ENCODE data around the gene SELENBP1.
"Not testable (repeated sequence)": the region's sequence is repeated elsewhere in the genome, so short reads cannot be mapped to it uniquely, and the experiment has no call there.

Gene SELENBP1

DNA sequence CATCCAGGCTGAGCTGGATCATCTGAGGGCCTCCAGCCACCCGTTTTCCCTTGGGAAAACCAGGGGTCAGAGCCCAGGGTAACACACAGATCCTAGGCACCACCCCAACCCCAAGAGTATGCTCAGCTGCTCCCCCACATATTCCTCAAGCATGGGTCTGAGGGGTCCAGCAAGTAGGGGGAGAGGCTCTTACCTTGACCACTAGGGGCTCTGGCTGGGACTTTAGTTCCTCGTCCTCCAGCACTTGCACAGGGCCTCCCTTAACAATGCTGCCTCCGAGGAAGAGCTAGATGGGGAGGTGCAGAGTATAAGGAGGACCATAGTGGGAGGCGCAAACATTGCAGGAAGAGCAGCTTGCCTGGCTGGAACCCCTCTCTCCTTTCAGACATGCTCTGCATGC is 7.5 kb downstream of the SELENBP1 start:
- Histone ChIP-seq H3K36me3 (ENCODE audit: control insufficient read depth in 1 of 2, insufficient read depth in 2 of 2, low read length in 2 of 2) (peaks cover 34 to 58% of the 10 kb centered on the region in 2 donors), H3K4me3 (ENCODE audit: low read depth in 1 of 2, low read length in 2 of 2) (no peak overlapping the region)

DNA sequence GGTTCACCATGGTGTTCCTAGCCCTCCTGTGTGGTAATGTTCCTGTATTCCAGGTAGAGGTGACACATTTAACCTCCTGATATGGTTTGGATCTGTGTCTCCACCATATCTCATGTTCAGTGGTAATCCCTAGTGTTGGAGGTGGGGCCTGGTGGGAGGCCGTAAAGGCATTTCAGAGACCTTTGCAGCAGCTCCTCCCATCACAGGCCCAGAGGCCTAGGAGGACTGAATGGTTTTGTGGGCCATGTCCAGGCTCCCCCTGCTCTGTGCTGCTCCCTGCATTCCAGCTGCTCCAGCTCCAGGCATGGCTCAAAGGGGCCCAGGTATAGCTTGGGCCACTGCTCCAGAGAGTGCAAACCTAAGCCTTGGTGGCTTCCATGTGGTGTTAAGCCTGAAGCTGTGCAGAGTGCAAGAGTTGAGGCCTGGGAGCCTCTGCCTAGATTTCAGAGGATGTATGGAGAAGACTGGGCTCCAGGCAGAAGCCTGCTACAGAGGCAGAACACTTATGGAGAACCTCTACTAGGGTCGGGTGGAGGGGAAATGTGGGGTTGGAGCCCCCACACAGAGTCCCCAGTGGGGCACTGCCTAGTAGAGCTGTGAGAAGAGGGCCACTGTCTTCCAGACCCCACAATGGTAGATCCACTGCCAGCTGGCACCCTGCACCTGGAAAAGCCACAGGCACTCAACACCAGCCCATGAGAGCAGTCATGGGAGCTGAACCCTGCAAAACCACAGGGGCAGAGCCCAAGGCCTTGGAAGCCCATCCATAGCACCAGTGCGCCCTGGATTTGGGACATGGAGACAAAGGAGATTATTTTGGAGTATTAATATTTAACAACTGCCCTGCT is 10.0 kb downstream of the SELENBP1 start:
- Histone ChIP-seq H3K4me1 (ENCODE audit: control insufficient read depth in 1 of 2, insufficient read depth in 2 of 2, low read length in 2 of 2) (no peaks in the 10 kb centered on the region), H3K27ac (ENCODE audit: low read depth, low read length) (no peak overlapping the region), H3K36me3 (ENCODE audit: control insufficient read depth in 1 of 2, insufficient read depth in 2 of 2, low read length in 2 of 2) (peaks cover 27 to 41% of the 10 kb centered on the region in 2 donors), H3K9me3 (ENCODE audit: control insufficient read depth in 1 of 2, low read length in 2 of 2) (peaks cover 8 to 10% of the 10 kb centered on the region in 2 donors), H3K9ac (ENCODE audit: low read depth in 1 of 2, low read length in 2 of 2) (no peak overlapping the region), H3K4me3 (ENCODE audit: low read depth in 1 of 2, low read length in 2 of 2) (no peak overlapping the region), H3K27me3 (ENCODE audit: control insufficient read depth in 1 of 2, insufficient read depth in 2 of 2, low read length in 2 of 2) (no peaks in the 10 kb centered on the region)

More for the DNA sequence above, 7.5 kb downstream of the SELENBP1 start:
- Histone ChIP-seq H3K4me1 (ENCODE audit: control insufficient read depth in 1 of 2, insufficient read depth in 2 of 2, low read length in 2 of 2) (peaks cover 17 to 20% of the 10 kb centered on the region in 2 donors), H3K9ac (ENCODE audit: low read depth in 1 of 2, low read length in 2 of 2) (no peak overlapping the region), H3K27me3 (ENCODE audit: control insufficient read depth in 1 of 2, insufficient read depth in 2 of 2, low read length in 2 of 2) (no peaks in the 10 kb centered on the region), H3K9me3 (ENCODE audit: control insufficient read depth in 1 of 2, low read length in 2 of 2) (peaks cover 8 to 10% of the 10 kb centered on the region in 2 donors), H3K27ac (ENCODE audit: low read depth, low read length) (no peak overlapping the region)

DNA sequence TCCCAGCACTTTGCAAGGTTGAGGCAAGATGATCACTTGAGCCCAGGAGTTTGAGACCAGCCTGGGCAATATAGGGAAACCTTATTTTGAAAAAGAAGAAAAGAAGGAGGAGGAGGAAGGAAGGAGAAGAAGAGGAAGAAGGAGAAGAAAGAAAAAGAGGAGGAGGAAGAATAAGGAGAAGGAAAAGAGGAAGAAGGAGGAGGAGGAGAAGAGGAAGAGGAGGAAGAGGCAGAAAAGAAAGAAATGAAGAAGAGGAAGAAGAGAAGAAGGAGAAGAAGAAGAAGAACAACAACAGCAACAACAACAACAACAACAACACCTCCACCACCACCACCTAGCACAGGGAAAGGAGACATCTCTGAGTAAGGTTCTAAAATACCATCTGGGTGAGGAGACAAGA is 10.6 kb downstream of the SELENBP1 start:
- Histone ChIP-seq H3K4me1 (ENCODE audit: control insufficient read depth in 1 of 2, insufficient read depth in 2 of 2, low read length in 2 of 2) (no peaks in the 10 kb centered on the region), H3K9me3 (ENCODE audit: control insufficient read depth in 1 of 2, low read length in 2 of 2) (peaks cover 8 to 10% of the 10 kb centered on the region in 2 donors), H3K27ac (ENCODE audit: low read depth, low read length) (no peak overlapping the region), H3K4me3 (ENCODE audit: low read depth in 1 of 2, low read length in 2 of 2) (no peak overlapping the region), H3K36me3 (ENCODE audit: control insufficient read depth in 1 of 2, insufficient read depth in 2 of 2, low read length in 2 of 2) (peaks cover 24 to 37% of the 10 kb centered on the region in 2 donors), H3K27me3 (ENCODE audit: control insufficient read depth in 1 of 2, insufficient read depth in 2 of 2, low read length in 2 of 2) (no peaks in the 10 kb centered on the region), H3K9ac (ENCODE audit: low read depth in 1 of 2, low read length in 2 of 2) (no peak overlapping the region)

DNA sequence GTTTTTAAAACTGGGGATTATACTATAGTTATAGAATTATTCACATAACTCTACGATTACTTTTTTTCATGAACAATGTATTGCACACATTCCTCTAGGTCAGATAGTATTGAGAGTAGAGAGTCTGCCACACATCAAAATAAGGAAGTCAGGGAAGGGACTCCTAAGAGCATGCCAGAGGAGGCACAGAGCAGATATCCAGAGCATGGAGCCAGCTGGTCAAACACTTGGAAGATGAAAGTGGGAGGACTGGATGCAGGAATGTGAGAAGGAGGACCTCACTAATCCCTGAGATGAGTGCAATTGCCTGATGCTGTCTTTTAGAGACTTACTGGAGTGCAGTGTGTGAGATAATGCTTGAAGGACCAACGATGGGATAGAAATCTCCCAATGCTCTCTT is 15.8 kb downstream of the SELENBP1 start:
- Histone ChIP-seq H3K9me3 (ENCODE audit: control insufficient read depth in 1 of 2, low read length in 2 of 2) (no peaks in the 10 kb centered on the region), H3K4me1 (ENCODE audit: control insufficient read depth in 1 of 2, insufficient read depth in 2 of 2, low read length in 2 of 2) (no peaks in the 10 kb centered on the region), H3K27ac (ENCODE audit: low read depth, low read length) (no peak overlapping the region), H3K36me3 (ENCODE audit: control insufficient read depth in 1 of 2, insufficient read depth in 2 of 2, low read length in 2 of 2) (no peaks in the 10 kb centered on the region), H3K4me3 (ENCODE audit: low read depth in 1 of 2, low read length in 2 of 2) (no peak overlapping the region), H3K27me3 (ENCODE audit: control insufficient read depth in 1 of 2, insufficient read depth in 2 of 2, low read length in 2 of 2) (no peaks in the 10 kb centered on the region), H3K9ac (ENCODE audit: low read depth in 1 of 2, low read length in 2 of 2) (no peak overlapping the region)

DNA sequence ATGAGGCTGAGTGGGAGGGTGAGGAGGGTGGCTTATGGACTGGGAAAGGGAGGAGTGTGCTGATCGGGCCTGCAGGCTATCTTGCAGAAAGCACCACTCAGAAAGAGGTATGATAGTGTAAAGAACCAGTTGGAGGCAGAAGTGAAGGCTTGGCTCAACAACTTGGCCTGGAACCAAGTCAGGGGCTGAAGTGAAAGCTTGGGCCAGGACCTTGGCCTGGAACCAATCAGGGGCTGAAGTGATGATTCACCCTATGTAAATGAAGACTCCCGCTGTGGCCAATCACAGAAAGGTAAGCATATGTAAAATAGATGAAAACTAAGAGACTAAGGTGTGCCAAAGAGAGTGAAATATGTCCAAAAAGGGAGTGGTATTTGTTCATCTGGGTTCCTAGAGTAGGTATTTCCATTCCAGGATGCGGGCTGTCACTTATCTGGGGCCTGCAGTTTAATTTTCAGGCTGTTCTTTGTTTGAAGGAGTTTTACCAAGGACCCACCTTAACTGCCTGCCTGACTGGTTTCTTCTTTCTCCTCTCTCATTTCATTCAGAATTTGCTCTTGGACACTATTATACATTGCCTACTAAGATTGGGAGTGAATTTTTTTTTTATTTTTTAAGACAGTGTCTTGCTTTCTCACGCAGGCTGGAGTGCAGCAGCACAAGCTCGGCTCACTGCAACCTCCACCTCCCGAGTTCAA is 20.3 kb downstream of the SELENBP1 start:
- H3K9ac ChIP-seq (ENCODE audit: low read depth in 1 of 2, low read length in 2 of 2), result no peak overlapping the region
- H3K4me3 ChIP-seq (ENCODE audit: low read depth in 1 of 2, low read length in 2 of 2), result no peak overlapping the region
- no peaks in the 10 kb centered on the region for H3K9me3 ChIP-seq (ENCODE audit: control insufficient read depth in 1 of 2, low read length in 2 of 2)
- no peaks in the 10 kb centered on the region for H3K27me3 ChIP-seq (ENCODE audit: control insufficient read depth in 1 of 2, insufficient read depth in 2 of 2, low read length in 2 of 2)
- peaks cover 7% of the 10 kb centered on the region in 2 donors for H3K4me1 ChIP-seq (ENCODE audit: control insufficient read depth in 1 of 2, insufficient read depth in 2 of 2, low read length in 2 of 2)
- H3K27ac ChIP-seq (ENCODE audit: low read depth, low read length), result no peak overlapping the region
- no peaks in the 10 kb centered on the region for H3K36me3 ChIP-seq (ENCODE audit: control insufficient read depth in 1 of 2, insufficient read depth in 2 of 2, low read length in 2 of 2)

DNA sequence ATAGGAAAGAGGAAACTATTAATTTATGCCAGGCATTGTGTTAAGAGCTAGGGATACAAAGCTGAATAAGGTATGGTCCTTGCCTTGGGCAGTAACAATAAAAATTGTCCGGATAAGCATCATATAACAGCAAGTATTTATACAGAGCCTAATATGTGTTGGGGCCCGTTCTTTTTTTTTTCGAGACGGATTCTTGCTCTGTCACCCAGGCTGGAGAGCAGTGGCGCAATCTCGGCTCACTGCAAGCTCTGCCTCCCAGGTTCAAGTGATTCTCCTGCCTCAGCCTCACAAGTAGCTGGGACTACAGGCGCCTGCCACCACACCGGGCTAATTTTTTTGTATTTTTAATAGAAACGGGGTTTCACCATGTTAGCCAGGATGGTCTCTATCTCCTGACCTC is 22.2 kb downstream of the SELENBP1 start:
- H3K9me3 ChIP-seq (ENCODE audit: control insufficient read depth in 1 of 2, low read length in 2 of 2); H3K27ac ChIP-seq (ENCODE audit: low read depth, low read length); H3K36me3 ChIP-seq (ENCODE audit: control insufficient read depth in 1 of 2, insufficient read depth in 2 of 2, low read length in 2 of 2); H3K27me3 ChIP-seq (ENCODE audit: control insufficient read depth in 1 of 2, insufficient read depth in 2 of 2, low read length in 2 of 2); H3K4me3 ChIP-seq (ENCODE audit: low read depth in 1 of 2, low read length in 2 of 2); H3K9ac ChIP-seq (ENCODE audit: low read depth in 1 of 2, low read length in 2 of 2): not testable (repeated sequence)
- peaks cover 16 to 19% of the 10 kb centered on the region in 2 donors for H3K4me1 ChIP-seq (ENCODE audit: control insufficient read depth in 1 of 2, insufficient read depth in 2 of 2, low read length in 2 of 2)

DNA sequence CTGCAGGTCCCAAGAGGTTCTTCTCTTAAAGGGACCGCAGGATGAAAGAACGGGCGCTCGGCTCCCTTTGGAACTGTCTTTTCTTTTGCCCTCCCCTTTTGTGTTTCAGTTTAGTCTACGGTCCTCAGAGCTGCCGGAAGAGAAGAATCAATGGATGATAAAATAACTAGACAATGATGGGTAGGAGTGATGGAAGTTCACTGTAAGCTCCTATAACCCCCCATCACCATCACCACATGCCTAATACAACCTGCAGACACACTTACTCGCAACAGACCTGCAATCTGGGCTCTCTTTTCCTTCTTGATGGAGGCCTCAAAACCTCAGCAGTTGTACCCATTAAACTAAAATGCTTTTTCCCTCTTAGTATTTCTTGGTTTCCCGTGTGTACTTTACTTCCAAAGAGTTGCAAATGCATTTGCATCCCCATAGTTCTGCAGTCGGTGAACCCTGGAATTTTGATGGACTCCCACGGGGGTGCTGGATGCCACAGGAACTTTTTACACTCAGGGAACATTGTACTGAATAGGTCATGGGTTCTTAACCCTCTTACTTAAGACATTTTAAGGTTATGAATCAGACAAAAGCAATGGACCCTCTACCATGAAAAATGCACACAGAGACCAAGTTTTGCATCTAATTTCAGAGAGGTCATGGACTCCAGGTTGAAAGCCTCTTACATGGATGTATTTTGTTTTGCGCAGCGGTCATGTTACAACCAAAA is 24.8 kb downstream of the SELENBP1 start:
- Histone ChIP-seq H3K4me1 (ENCODE audit: control insufficient read depth in 1 of 2, insufficient read depth in 2 of 2, low read length in 2 of 2) (peaks cover 16 to 19% of the 10 kb centered on the region in 2 donors), H3K36me3 (ENCODE audit: control insufficient read depth in 1 of 2, insufficient read depth in 2 of 2, low read length in 2 of 2) (peaks cover 18 to 24% of the 10 kb centered on the region in 2 donors), H3K4me3 (ENCODE audit: low read depth in 1 of 2, low read length in 2 of 2) (peak overlapping the region; percentile 81 to 97), H3K9ac (ENCODE audit: low read depth in 1 of 2, low read length in 2 of 2) (peak overlapping the region; percentile 59 to 89), H3K9me3 (ENCODE audit: control insufficient read depth in 1 of 2, low read length in 2 of 2) (no peaks in the 10 kb centered on the region), H3K27me3 (ENCODE audit: control insufficient read depth in 1 of 2, insufficient read depth in 2 of 2, low read length in 2 of 2) (no peaks in the 10 kb centered on the region), H3K27ac (ENCODE audit: low read depth, low read length) (peak overlapping the region; percentile 23)

DNA sequence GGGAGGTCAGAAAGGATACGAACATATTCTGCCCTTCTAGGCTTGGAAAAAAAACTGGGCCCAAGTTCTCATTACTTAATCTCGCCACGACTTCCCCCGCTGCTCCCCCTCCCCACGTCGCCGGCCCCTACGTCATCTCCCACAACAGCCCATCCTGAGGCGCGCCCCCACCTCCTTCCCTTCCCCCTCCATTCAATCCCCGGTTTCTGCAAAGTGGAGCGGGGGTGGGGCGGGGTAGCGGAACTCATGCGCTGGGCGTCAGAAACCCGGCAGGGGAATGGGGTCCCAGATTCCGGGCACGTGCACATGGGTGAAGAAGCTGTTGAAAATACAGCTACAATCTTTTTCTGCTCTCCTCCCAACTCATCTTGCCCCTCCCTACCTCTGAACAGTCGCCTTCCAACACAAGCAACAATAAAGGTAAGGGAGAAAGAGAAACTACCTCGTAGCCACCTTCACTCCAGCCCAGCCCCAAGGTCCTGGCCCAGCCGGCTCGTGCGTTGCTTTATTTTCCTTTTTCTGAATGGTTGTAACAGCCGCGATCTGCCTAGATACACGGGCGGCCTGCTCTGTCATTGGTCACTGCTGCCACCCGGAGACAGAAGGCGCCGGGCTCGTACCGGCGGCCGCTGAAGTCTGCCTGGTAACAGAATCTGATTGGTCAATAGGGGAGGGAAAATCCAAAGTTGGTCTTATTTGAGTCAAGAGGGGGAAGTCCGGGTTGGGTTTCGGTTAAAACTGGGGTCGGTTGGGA is 25.6 kb downstream of the SELENBP1 start, which contains the start of gene RFX5:
Gene RFX5, minus strand, starts transcription at position 484 of the 754 bp plus-strand sequence. CDS start 932 bp downstream, outside the sequence.
- Histone ChIP-seq H3K27ac (ENCODE audit: low read depth, low read length) (peak within 1 kb of the TSS; percentile 97), H3K27me3 (ENCODE audit: control insufficient read depth in 1 of 2, insufficient read depth in 2 of 2, low read length in 2 of 2) (no peaks in the 10 kb centered on the region), H3K9ac (ENCODE audit: low read depth in 1 of 2, low read length in 2 of 2) (peak within 1 kb of the TSS; percentile 76 to 89), H3K4me1 (ENCODE audit: control insufficient read depth in 1 of 2, insufficient read depth in 2 of 2, low read length in 2 of 2) (peaks cover 16 to 19% of the 10 kb centered on the region in 2 donors), H3K4me3 (ENCODE audit: low read depth in 1 of 2, low read length in 2 of 2) (peak within 1 kb of the TSS; percentile 81 to 97), H3K36me3 (ENCODE audit: control insufficient read depth in 1 of 2, insufficient read depth in 2 of 2, low read length in 2 of 2) (peaks cover 23 to 28% of the 10 kb centered on the region in 2 donors), H3K9me3 (ENCODE audit: control insufficient read depth in 1 of 2, low read length in 2 of 2) (no peaks in the 10 kb centered on the region)

DNA sequence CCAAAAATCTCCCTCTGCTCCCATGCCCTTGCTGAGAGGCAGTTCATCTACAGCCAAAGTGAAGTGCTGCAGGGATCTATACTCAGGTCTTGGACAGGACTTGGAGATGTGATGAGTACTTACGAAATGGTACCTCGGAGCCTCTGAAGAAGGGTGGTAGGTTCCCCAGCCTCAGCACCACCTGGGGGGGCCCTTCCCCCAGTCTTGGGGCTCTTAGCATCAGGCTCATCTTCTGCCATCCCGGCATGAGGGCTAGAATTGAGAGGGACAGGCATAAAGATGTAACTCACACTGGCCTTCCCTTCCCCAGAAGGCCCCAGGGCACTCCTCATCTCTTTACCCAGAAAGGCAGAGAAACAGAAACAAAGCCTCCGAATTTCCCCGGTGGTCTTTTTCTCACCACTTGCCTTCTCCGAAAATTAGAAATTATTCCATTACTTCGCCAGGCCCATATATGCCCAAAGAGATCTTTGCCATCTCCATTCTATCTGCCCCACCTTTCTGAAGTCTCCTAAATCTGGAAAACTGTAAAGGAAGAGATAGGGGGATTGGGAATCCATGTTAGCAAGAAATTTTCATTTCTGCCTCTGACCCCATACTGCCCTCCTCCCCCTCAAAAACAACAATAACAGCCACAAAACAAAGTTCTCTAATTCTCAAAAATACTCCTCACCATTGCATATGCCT is 26.3 kb downstream of the SELENBP1 start:
- Histone ChIP-seq H3K27me3 (ENCODE audit: control insufficient read depth in 1 of 2, insufficient read depth in 2 of 2, low read length in 2 of 2) (no peaks in the 10 kb centered on the region), H3K27ac (ENCODE audit: low read depth, low read length) (peak overlapping the region; percentile 97), H3K4me3 (ENCODE audit: low read depth in 1 of 2, low read length in 2 of 2) (peak overlapping the region; percentile 81 to 97), H3K36me3 (ENCODE audit: control insufficient read depth in 1 of 2, insufficient read depth in 2 of 2, low read length in 2 of 2) (peaks cover 25 to 28% of the 10 kb centered on the region in 2 donors), H3K9me3 (ENCODE audit: control insufficient read depth in 1 of 2, low read length in 2 of 2) (no peaks in the 10 kb centered on the region), H3K9ac (ENCODE audit: low read depth in 1 of 2, low read length in 2 of 2) (peak overlapping the region; percentile 76 to 89), H3K4me1 (ENCODE audit: control insufficient read depth in 1 of 2, insufficient read depth in 2 of 2, low read length in 2 of 2) (peaks cover 16 to 19% of the 10 kb centered on the region in 2 donors)
